HepG2 (cell line): Measurements from ENCODE around the gene CHAF1A. TPM values are rescaled to one million over a fixed set of nuclear protein-coding genes. Genes with fewer than 3 reads are reported as not detected.

Experiments used
- AKAP8 ChIP-seq: sonication (generic); formaldehyde crosslinking; IDR thresholded peaks from 2 replicates; pipeline ENCODE4 v1.5.1; 2020; ENCODE audit warnings: mild to moderate bottlenecking, missing genetic modification reagents
- HDAC1 ChIP-seq: sonication (generic); formaldehyde crosslinking; IDR thresholded peaks from 2 replicates; pipeline ENCODE4 v1.5.1; 2020; ENCODE audit warnings: mild to moderate bottlenecking, missing genetic modification reagents
- MYC ChIP-seq: sonication (generic); formaldehyde crosslinking; IDR thresholded peaks from 2 replicates; pipeline ENCODE4 v1.9.0; 2021; ENCODE audit warnings: missing genetic modification reagents, borderline replicate concordance
- PCBP1 ChIP-seq: fragments of 200-400 bp; formaldehyde crosslinking; IDR thresholded peaks from 2 replicates; pipeline ENCODE4 v1.6.1; 2017; ENCODE audit warnings: mild to moderate bottlenecking, low read depth, low read length, borderline replicate concordance
- ZBTB8A ChIP-seq: sonication (generic); formaldehyde crosslinking; IDR thresholded peaks from 2 replicates; pipeline ENCODE4 v1.4.0; 2020; ENCODE audit warnings: mild to moderate bottlenecking, low read depth, missing genetic modification reagents, borderline replicate concordance
- ZNF235 ChIP-seq: sonication (generic); formaldehyde crosslinking; IDR thresholded peaks from 2 replicates; pipeline ENCODE4 v1.8.1; 2023; ENCODE audit warnings: mild to moderate bottlenecking, missing genetic modification reagents, borderline replicate concordance
- ZNF282 ChIP-seq: fragments of 450-650 bp; IDR thresholded peaks from 2 replicates; pipeline ENCODE4 v1.6.1; 2018; ENCODE audit not compliant: partially characterized antibody
- polyA plus RNA-seq, 8 experiments: library from polyadenylated mRNA; depleted of rRNA in 3 of 8; stranded (reverse) in 7 of 8; unstranded in 1 of 8; fragments of >200 nt; fragmentation: Illumina TruSeq in 4 of 8; extraction: Trizol in 4 of 8; gene quantifications; 2 replicates each; pipeline versions ENCODE4 v1.2.1 to v1.2.3, GENCODE V29; 2011 to 2016; ENCODE audit warnings: low read depth in 4 of 8, missing spikeins in 1 of 8, mixed read lengths in 1 of 8; ENCODE audit not compliant: insufficient read depth in 1 of 8
- total RNA-seq, 5 experiments: library from RNA; depleted of rRNA; stranded (reverse); fragments of >200 nt; fragmentation: Illumina TruSeq; extraction: Trizol; gene quantifications; 2 replicates each; pipeline ENCODE4 v1.2.3, GENCODE V29; 2016; ENCODE audit warnings: low read depth in 1 of 5
- TF ChIP-seq, protein P1 (sequence below): sonication (generic); formaldehyde crosslinking; IDR thresholded peaks from 2 replicates; pipeline ENCODE4 v1.9.0; 2021; ENCODE audit warnings: mild to moderate bottlenecking, missing genetic modification reagents
- TF ChIP-seq, protein P2 (sequence below): sonication (generic); formaldehyde crosslinking; IDR thresholded peaks from 2 replicates; pipeline ENCODE4 v1.8.0; 2022; ENCODE audit warnings: missing genetic modification reagents, mild to moderate bottlenecking, inconsistent platforms, borderline replicate concordance
- TF ChIP-seq, protein P3 (sequence below): sonication (generic); formaldehyde crosslinking; IDR thresholded peaks from one replicate; pipeline ENCODE4 v1.5.1; 2020; ENCODE audit warnings: mild to moderate bottlenecking, missing genetic modification reagents; ENCODE audit errors: not compliant biosample characterization
- TF ChIP-seq, protein P4 (sequence below): sonication (generic); formaldehyde crosslinking; IDR thresholded peaks from 2 replicates; pipeline ENCODE4 v1.5.0; 2020; ENCODE audit warnings: missing genetic modification reagents

The CHAF1A gene
- total and polyA plus RNA-seq, 2 of the 13 experiments (the other 11 are each of a cell fraction or from before 2014, with no cell fraction given), result 11.0 to 34.8 TPM

- TF ChIP-seq, protein P1, sequence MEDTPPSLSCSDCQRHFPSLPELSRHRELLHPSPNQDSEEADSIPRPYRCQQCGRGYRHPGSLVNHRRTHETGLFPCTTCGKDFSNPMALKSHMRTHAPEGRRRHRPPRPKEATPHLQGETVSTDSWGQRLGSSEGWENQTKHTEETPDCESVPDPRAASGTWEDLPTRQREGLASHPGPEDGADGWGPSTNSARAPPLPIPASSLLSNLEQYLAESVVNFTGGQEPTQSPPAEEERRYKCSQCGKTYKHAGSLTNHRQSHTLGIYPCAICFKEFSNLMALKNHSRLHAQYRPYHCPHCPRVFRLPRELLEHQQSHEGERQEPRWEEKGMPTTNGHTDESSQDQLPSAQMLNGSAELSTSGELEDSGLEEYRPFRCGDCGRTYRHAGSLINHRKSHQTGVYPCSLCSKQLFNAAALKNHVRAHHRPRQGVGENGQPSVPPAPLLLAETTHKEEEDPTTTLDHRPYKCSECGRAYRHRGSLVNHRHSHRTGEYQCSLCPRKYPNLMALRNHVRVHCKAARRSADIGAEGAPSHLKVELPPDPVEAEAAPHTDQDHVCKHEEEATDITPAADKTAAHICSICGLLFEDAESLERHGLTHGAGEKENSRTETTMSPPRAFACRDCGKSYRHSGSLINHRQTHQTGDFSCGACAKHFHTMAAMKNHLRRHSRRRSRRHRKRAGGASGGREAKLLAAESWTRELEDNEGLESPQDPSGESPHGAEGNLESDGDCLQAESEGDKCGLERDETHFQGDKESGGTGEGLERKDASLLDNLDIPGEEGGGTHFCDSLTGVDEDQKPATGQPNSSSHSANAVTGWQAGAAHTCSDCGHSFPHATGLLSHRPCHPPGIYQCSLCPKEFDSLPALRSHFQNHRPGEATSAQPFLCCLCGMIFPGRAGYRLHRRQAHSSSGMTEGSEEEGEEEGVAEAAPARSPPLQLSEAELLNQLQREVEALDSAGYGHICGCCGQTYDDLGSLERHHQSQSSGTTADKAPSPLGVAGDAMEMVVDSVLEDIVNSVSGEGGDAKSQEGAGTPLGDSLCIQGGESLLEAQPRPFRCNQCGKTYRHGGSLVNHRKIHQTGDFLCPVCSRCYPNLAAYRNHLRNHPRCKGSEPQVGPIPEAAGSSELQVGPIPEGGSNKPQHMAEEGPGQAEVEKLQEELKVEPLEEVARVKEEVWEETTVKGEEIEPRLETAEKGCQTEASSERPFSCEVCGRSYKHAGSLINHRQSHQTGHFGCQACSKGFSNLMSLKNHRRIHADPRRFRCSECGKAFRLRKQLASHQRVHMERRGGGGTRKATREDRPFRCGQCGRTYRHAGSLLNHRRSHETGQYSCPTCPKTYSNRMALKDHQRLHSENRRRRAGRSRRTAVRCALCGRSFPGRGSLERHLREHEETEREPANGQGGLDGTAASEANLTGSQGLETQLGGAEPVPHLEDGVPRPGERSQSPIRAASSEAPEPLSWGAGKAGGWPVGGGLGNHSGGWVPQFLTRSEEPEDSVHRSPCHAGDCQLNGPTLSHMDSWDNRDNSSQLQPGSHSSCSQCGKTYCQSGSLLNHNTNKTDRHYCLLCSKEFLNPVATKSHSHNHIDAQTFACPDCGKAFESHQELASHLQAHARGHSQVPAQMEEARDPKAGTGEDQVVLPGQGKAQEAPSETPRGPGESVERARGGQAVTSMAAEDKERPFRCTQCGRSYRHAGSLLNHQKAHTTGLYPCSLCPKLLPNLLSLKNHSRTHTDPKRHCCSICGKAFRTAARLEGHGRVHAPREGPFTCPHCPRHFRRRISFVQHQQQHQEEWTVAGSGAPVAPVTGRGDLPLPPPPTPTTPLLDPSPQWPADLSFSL (CRISPR knock-in tag), result no peak
- TF ChIP-seq, protein P2, sequence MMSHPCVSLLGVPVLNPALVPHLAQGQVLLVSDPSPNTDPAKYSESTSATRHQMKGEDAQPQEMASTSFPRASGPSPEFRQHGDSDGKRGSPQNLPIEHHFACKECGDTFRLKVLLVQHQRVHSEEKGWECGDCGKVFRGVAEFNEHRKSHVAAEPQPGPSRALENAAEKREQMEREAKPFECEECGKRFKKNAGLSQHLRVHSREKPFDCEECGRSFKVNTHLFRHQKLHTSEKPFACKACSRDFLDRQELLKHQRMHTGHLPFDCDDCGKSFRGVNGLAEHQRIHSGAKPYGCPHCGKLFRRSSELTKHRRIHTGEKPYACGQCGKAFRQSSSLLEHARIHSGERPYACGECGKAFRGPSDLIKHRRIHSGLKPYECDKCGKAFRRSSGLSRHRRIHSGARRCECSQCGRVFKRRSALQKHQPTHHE, result no peak
- TF ChIP-seq AKAP8 (peak; percentile 67), MYC (CRISPR knock-in tag) (no peak), HDAC1 (CRISPR knock-in tag) (no peak), ZNF282 (no peak), PCBP1 (0 out of 2 replicates have a peak, but pooled peaks have one; percentile 37), ZBTB8A (no peak), ZNF235 (no peak)
- TF ChIP-seq, protein P3, sequence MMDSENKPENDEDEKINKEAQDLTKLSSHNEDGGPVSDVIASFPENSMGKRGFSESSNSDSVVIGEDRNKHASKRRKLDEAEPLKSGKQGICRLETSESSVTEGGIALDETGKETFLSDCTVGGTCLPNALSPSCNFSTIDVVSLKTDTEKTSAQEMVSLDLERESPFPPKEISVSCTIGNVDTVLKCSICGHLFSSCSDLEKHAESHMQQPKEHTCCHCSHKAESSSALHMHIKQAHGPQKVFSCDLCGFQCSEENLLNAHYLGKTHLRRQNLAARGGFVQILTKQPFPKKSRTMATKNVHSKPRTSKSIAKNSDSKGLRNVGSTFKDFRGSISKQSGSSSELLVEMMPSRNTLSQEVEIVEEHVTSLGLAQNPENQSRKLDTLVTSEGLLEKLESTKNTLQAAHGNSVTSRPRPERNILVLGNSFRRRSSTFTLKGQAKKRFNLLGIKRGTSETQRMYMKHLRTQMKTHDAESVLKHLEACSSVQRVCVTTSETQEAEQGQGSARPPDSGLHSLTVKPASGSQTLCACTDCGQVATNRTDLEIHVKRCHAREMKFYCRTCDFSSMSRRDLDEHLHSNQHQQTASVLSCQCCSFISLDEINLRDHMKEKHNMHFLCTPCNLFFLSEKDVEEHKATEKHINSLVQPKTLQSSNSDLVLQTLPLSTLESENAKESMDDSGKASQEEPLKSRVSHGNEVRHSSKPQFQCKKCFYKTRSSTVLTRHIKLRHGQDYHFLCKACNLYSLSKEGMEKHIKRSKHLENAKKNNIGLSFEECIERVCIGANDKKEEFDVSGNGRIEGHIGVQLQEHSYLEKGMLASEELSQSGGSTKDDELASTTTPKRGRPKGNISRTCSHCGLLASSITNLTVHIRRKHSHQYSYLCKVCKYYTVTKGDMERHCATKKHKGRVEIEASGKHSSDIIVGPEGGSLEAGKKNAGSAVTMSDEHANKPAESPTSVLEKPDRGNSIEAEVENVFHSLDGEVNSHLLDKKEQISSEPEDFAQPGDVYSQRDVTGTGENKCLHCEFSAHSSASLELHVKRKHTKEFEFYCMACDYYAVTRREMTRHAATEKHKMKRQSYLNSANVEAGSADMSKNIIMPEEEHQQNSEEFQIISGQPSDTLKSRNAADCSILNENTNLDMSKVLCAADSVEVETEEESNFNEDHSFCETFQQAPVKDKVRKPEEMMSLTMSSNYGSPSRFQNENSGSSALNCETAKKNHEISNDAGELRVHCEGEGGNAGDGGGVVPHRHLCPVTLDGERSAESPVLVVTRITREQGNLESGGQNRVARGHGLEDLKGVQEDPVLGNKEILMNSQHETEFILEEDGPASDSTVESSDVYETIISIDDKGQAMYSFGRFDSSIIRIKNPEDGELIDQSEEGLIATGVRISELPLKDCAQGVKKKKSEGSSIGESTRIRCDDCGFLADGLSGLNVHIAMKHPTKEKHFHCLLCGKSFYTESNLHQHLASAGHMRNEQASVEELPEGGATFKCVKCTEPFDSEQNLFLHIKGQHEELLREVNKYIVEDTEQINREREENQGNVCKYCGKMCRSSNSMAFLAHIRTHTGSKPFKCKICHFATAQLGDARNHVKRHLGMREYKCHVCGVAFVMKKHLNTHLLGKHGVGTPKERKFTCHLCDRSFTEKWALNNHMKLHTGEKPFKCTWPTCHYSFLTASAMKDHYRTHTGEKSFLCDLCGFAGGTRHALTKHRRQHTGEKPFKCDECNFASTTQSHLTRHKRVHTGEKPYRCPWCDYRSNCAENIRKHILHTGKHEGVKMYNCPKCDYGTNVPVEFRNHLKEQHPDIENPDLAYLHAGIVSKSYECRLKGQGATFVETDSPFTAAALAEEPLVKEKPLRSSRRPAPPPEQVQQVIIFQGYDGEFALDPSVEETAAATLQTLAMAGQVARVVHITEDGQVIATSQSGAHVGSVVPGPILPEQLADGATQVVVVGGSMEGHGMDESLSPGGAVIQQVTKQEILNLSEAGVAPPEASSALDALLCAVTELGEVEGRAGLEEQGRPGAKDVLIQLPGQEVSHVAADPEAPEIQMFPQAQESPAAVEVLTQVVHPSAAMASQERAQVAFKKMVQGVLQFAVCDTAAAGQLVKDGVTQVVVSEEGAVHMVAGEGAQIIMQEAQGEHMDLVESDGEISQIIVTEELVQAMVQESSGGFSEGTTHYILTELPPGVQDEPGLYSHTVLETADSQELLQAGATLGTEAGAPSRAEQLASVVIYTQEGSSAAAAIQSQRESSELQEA, result no peak
- TF ChIP-seq, protein P4, sequence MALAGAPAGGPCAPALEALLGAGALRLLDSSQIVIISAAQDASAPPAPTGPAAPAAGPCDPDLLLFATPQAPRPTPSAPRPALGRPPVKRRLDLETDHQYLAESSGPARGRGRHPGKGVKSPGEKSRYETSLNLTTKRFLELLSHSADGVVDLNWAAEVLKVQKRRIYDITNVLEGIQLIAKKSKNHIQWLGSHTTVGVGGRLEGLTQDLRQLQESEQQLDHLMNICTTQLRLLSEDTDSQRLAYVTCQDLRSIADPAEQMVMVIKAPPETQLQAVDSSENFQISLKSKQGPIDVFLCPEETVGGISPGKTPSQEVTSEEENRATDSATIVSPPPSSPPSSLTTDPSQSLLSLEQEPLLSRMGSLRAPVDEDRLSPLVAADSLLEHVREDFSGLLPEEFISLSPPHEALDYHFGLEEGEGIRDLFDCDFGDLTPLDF (CRISPR knock-in tag), result no peak
Measured at GRCh38 chr19:4360641-4361151, 41.7 kb upstream of the CHAF1A start (continued).
